Transverse colon (tissue), 4 donors: ENCODE measurements around the gene RALGAPA2. TPM values are rescaled to one million over a fixed set of nuclear protein-coding genes. Genes with fewer than 3 reads are reported as not detected.

Experiments
- DNase-seq: peaks from one replicate; pipeline ENCODE4 v3.0.0-alpha.2; 2019
- H3K27ac ChIP-seq, 4 donors: fragments of 200-600 bp; sonication (generic); 2 replicates each; pipeline ENCODE4 v1.5.1; 2016 to 2018; ENCODE audit warnings: inconsistent platforms in 4 of 4
- H3K27me3 ChIP-seq: fragments of 200-600 bp; sonication (generic); 2 replicates; pipeline ENCODE4 v1.5.1; 2017; ENCODE audit warnings: inconsistent platforms
- H3K36me3 ChIP-seq, 4 donors: fragments of 200-600 bp; sonication (generic); 2 replicates each; pipeline ENCODE4 v1.5.1; 2017 to 2019; ENCODE audit warnings: inconsistent platforms in 4 of 4
- H3K4me1 ChIP-seq, 4 donors: fragments of 200-600 bp; sonication (generic); 2 replicates each; pipeline ENCODE4 v1.5.1; 2017 to 2020; ENCODE audit warnings: inconsistent platforms in 4 of 4
- H3K4me3 ChIP-seq, 4 donors: fragments of 200-600 bp; sonication (generic); 1 replicate in 1 of 4; 2 replicates in 3 of 4; pipeline versions ENCODE4 v1.5.1 to v1.6.1; 2017 to 2019; ENCODE audit warnings: inconsistent platforms in 4 of 4
- H3K9me3 ChIP-seq, 2 donors: fragments of 200-600 bp; sonication (generic); 2 replicates each; pipeline ENCODE4 v1.5.1; 2017 to 2019; ENCODE audit warnings: inconsistent platforms in 2 of 2
- EP300 ChIP-seq: sonication (generic); formaldehyde crosslinking; IDR thresholded peaks from one replicate; pipeline ENCODE4 v1.6.1; 2017; ENCODE audit warnings: antibody characterized with exemption, low read depth
- POLR2A ChIP-seq: fragments of 450-650 bp; IDR thresholded peaks from one replicate; pipeline ENCODE4 v1.6.1; 2016; ENCODE audit warnings: antibody characterized with exemption, mild to moderate bottlenecking, moderate library complexity
- POLR2AphosphoS5 ChIP-seq, 3 donors: sonication (generic); formaldehyde crosslinking; IDR thresholded peaks; one replicate each; pipeline ENCODE4 v1.6.1; 2016; ENCODE audit warnings: antibody characterized with exemption in 3 of 3
- WGBS, 2 donors: methylation state at CpG; one replicate each; pipeline ENCODE4 v1.1.5; 2018; ENCODE audit warnings: low coverage in 1 of 2; 5-methylcytosine and 5-hydroxymethylcytosine counted together
- in situ Hi-C, 4 donors: fragments of 200-750 bp; cut with MboI; loops; one replicate each; pipeline versions ENCODE4 v1.15.0 to v1.15.1; 2017; ENCODE audit warnings: low sequenced_read_pairs in 3 of 4, low pct_ligation_motif_present in 1 of 4, low pct_unique_long_range_greater_than_20kb in 1 of 4
- intact Hi-C: fragments of 100-400 bp; cut with DNase I; formaldehyde crosslinking; loops from one replicate; pipeline ENCODE4 v1.15.1; 2023; ENCODE audit warnings: low total_unique reads
- total RNA-seq, 4 donors: library from RNA; depleted of rRNA; stranded (reverse); fragments of >200 nt; gene quantifications; one replicate each; pipeline ENCODE4 v1.1.0, GENCODE V29; 2016
- TF ChIP-seq, protein P1 (sequence below), 5 experiments: fragments of 200-600 bp in 3 of 5; fragments of 450-650 bp in 2 of 5; sonication (generic) in 3 of 5; IDR thresholded peaks; 1 replicate in 2 of 5; 2 replicates in 3 of 5; pipeline ENCODE4 v1.5.1; 2016 to 2017; ENCODE audit warnings: antibody characterized with exemption in 5 of 5, inconsistent platforms in 3 of 5, mild to moderate bottlenecking in 2 of 5, moderate library complexity in 1 of 5

The RALGAPA2 gene
- total RNA-seq, 4 donors from 2014 or later = 29.5 to 84.0 (median 66.5) TPM

DNA sequence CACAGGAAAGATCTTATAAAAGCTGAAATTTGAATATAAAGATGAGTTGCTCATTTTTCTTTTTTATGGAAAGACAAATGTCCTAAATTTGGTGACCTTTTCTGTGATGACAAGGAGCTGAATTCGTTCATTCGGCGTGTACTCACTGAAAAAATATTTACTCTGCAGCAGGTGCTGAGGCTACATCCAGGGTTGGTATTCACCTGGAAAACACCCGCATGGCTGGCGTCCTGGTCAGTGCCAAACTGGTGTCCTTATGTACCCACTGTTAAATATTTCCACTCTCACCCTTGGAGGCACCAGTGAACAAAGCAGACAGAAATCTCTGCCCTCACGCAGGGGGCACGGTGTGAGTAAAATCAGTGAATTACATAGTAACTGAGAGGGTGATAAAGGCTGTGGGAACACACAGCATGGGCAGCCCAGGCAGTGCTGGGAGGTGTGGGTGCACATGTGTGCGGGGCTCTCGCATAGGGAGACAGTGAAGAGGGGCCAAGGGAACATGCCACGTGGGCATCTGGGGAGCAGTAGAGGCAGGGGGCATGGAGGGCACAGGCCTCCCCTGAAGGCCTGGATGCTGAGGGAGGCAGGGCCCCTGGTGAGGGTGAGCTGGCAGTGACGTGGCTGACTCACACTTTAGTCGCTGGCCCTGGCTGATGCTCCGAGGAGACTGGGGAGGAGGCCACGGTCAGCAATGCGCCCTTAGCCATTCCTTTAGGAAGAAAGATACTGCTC, 254.9 kb downstream of the RALGAPA2 start:
- Histone ChIP-seq H3K27ac (no peak overlapping the region), H3K4me1 (no peaks in the 10 kb centered on the region), H3K9me3 (no peaks in the 10 kb centered on the region), H3K4me3 (no peak overlapping the region), H3K36me3 (no peaks in the 10 kb centered on the region), H3K27me3 (no peaks in the 10 kb centered on the region)
- 67 to 73% methylated on average over 12 to 15 of the region's 15 CpGs for WGBS, 2 donors
- no peak for DNase-seq
- in situ Hi-C loops = no loop called here
- no peak for TF ChIP-seq POLR2AphosphoS5 (IDR thresholded peaks at IDR 0.05)
- TF ChIP-seq POLR2A = no peak
- TF ChIP-seq, protein P1, sequence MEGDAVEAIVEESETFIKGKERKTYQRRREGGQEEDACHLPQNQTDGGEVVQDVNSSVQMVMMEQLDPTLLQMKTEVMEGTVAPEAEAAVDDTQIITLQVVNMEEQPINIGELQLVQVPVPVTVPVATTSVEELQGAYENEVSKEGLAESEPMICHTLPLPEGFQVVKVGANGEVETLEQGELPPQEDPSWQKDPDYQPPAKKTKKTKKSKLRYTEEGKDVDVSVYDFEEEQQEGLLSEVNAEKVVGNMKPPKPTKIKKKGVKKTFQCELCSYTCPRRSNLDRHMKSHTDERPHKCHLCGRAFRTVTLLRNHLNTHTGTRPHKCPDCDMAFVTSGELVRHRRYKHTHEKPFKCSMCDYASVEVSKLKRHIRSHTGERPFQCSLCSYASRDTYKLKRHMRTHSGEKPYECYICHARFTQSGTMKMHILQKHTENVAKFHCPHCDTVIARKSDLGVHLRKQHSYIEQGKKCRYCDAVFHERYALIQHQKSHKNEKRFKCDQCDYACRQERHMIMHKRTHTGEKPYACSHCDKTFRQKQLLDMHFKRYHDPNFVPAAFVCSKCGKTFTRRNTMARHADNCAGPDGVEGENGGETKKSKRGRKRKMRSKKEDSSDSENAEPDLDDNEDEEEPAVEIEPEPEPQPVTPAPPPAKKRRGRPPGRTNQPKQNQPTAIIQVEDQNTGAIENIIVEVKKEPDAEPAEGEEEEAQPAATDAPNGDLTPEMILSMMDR (IDR thresholded peaks at IDR 0.05) = no peak
- no peak for TF ChIP-seq EP300
- intact Hi-C loops = no loop called here

DNA sequence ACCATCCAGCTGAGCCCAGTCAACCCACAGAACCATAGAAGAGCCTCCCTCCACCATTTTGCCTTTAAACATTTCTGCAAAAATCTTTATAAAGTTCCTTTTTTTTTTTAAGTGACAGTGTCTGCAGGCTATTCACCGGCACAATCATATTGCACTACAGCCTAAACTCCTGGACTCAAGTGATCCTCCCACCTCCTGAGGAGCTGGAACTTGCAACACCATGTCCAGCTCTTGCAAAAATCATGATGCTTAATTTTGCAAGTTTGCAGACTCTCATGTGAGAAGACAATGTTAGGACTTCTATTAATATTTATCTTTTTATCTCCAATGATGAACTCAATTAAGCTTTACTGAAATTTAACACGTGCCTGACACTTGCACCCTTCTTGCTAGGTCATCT, 255.7 kb downstream of the RALGAPA2 start:
- Histone ChIP-seq H3K4me3 (no peak overlapping the region), H3K4me1 (peaks cover 0 to 4% (median 0%) of the 10 kb centered on the region in 4 donors), H3K36me3 (no peaks in the 10 kb centered on the region), H3K27me3 (no peaks in the 10 kb centered on the region), H3K9me3 (no peaks in the 10 kb centered on the region), H3K27ac (no peak overlapping the region)
- WGBS, 2 donors = 71 to 93% methylated on average over 2 of the region's 2 CpGs
- in situ Hi-C loops = no loop called here
- intact Hi-C loops = no loop called here
- no peak for TF ChIP-seq EP300
- TF ChIP-seq, protein P1 (IDR thresholded peaks at IDR 0.05) = no peak
- no peak for TF ChIP-seq POLR2AphosphoS5 (IDR thresholded peaks at IDR 0.05)
- no peak for TF ChIP-seq POLR2A
- no peak for DNase-seq

DNA sequence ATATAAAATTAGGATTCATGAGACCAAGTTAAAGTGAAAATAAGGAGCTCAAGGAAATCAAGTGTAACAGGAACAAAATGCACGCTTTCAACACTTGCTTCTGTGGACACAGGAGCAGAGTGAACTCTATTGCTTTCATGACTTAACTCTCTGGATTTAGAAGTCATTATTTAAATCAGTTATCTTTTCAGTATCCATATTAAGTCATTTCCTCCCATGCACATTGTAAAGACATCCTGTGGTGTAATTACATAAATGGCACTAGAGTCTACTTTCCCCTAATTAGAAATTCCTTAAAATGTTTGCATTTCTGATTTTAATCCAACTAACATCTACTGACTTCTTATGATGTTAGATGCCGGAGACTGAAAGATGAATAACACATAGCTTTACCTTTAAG, 256.5 kb downstream of the RALGAPA2 start:
- TF ChIP-seq EP300 = no peak
- TF ChIP-seq POLR2AphosphoS5 (IDR thresholded peaks at IDR 0.05) = no peak
- TF ChIP-seq, protein P1 (IDR thresholded peaks at IDR 0.05) = no peak
- TF ChIP-seq POLR2A = no peak
- WGBS, 2 donors = 87 to 93% methylated on average over 2 of the region's 2 CpGs
- Histone ChIP-seq H3K27ac (no peak overlapping the region), H3K4me1 (peaks cover 0 to 6% (median 0%) of the 10 kb centered on the region in 4 donors), H3K27me3 (no peaks in the 10 kb centered on the region), H3K36me3 (no peaks in the 10 kb centered on the region), H3K4me3 (no peak overlapping the region), H3K9me3 (no peaks in the 10 kb centered on the region)
- intact Hi-C loops (no loop called here), in situ Hi-C loops (no loop called here)
- no peak for DNase-seq

DNA sequence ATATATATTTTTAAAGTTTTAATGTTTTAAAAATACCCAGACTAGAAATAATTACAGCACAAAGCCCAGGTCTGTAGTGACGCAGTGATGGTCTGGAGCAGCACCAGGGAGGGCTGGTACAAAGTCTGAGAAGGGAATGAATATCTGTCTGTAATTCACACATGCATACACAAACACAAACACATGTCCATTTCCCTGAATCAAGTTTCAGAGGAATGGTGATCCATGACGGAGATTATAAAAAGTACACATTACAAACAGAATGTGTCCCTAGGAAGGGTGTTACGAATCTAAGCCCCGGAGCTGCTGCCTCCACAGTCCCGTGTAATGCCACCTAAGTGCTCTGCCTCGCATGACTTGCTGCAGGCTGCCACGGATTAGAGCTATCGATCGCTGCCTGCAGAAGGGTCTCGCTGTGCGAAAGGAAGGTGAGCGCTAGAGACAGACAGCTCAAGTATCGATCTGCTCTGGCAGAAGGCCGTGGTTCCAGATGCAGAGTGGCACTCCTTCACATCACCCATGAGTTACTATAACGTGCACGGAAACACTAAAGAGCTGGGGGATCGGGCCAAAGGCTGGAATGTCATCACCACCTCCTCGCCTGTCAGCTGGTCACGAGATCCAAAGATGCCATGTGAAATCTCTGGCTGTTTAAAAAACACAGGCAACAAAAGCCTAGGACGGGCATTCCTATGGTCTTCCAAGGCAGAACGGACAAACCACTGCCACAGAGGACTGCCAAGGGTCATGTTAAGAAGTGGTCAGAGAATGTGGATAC, 257.4 kb downstream of the RALGAPA2 start:
- H3K4me1 ChIP-seq = peaks cover 0 to 6% (median 0%) of the 10 kb centered on the region in 4 donors
- DNase-seq = no peak
- no peaks in the 10 kb centered on the region for H3K27me3 ChIP-seq
- in situ Hi-C loops = no loop called here
- no peaks in the 10 kb centered on the region for H3K9me3 ChIP-seq
- TF ChIP-seq, protein P1 (IDR thresholded peaks at IDR 0.05) = no peak
- TF ChIP-seq POLR2AphosphoS5 (IDR thresholded peaks at IDR 0.05) (no peak), EP300 (no peak), POLR2A (no peak)
- WGBS, 2 donors = 94 to 100% methylated on average over 2 to 21 of the region's 21 CpGs
- intact Hi-C loops = no loop called here
- H3K27ac ChIP-seq = no peak overlapping the region
- no peak overlapping the region for H3K4me3 ChIP-seq
- H3K36me3 ChIP-seq = no peaks in the 10 kb centered on the region
